CD14-positive monocyte (primary cell): ENCODE results near the gene FOXP1. TPM values are rescaled to one million over a fixed set of nuclear protein-coding genes. Genes with fewer than 3 reads are reported as not detected.

Experiments used
- DNase-seq, 3 donors: peaks; one replicate each; pipeline ENCODE4 v3.0.0-alpha.2; 2011 to 2022
- H2AFZ ChIP-seq: 2 replicates; pipeline ENCODE4 v1.6.0; 2012; ENCODE audit warnings: mild to moderate bottlenecking, low read depth, low read length, inconsistent platforms; ENCODE audit not compliant: insufficient read depth, poor library complexity, severe bottlenecking
- H3K27ac ChIP-seq, 2 donors: 1 replicate in 1 of 2; 2 replicates in 1 of 2; pipeline ENCODE4 v1.5.1; 2012 to 2013; ENCODE audit warnings: low read length in 2 of 2, control low read depth in 1 of 2, inconsistent platforms in 1 of 2, low read depth in 1 of 2, mild to moderate bottlenecking in 1 of 2
- H3K27me3 ChIP-seq, 2 donors: one replicate each; pipeline versions ENCODE4 v1.6.0 to v1.6.1; 2011 to 2013; ENCODE audit warnings: low read length in 2 of 2; ENCODE audit not compliant: control insufficient read depth in 2 of 2, insufficient read depth in 2 of 2
- H3K36me3 ChIP-seq, 2 donors: replicated peaks in 1 of 2; 1 replicate in 1 of 2; 2 replicates in 1 of 2; pipeline versions ENCODE4 v1.5.1 to v1.6.1; 2012 to 2013; ENCODE audit warnings: low read length in 2 of 2, control low read depth in 1 of 2, inconsistent platforms in 1 of 2, mild to moderate bottlenecking in 1 of 2; ENCODE audit not compliant: insufficient read depth in 2 of 2, control insufficient read depth in 1 of 2
- H3K4me1 ChIP-seq, 2 donors: 1 replicate in 1 of 2; 2 replicates in 1 of 2; pipeline versions ENCODE4 v1.5.1 to v1.6.1; 2012 to 2013; ENCODE audit warnings: low read length in 2 of 2, control low read depth in 1 of 2, inconsistent platforms in 1 of 2, mild to moderate bottlenecking in 1 of 2, moderate library complexity in 1 of 2; ENCODE audit not compliant: insufficient read depth in 2 of 2, control insufficient read depth in 1 of 2
- H3K4me2 ChIP-seq: replicated peaks from 2 replicates; pipeline ENCODE3; 2012; ENCODE audit warnings: low read length, moderate library complexity, mild to moderate bottlenecking; ENCODE audit not compliant: poor library complexity, severe bottlenecking; ENCODE audit errors: extremely low read depth
- H3K4me3 ChIP-seq, 3 experiments: fragments of 200-600 bp in 1 of 3; sonication (generic) in 1 of 3; replicated peaks in 1 of 3; 1 replicate in 2 of 3; 2 replicates in 1 of 3; pipeline ENCODE4 v1.5.1; 2011 to 2013; ENCODE audit warnings: low read length in 3 of 3, mild to moderate bottlenecking in 3 of 3, control low read depth in 2 of 3, low read depth in 2 of 3, inconsistent platforms in 1 of 3, moderate library complexity in 1 of 3
- H3K79me2 ChIP-seq: 2 replicates; pipeline ENCODE4 v1.6.0; 2012; ENCODE audit warnings: mild to moderate bottlenecking, control low read depth, inconsistent platforms, low read length, moderate library complexity; ENCODE audit not compliant: insufficient read depth
- H3K9ac ChIP-seq: 2 replicates; pipeline ENCODE4 v1.6.0; 2017; ENCODE audit warnings: low read length, mild to moderate bottlenecking; ENCODE audit not compliant: insufficient read depth, poor library complexity, severe bottlenecking
- H3K9me3 ChIP-seq, 2 donors: replicated peaks in 1 of 2; 1 replicate in 1 of 2; 2 replicates in 1 of 2; pipeline versions ENCODE4 v1.5.1 to v1.6.1; 2012 to 2013; ENCODE audit warnings: low read length in 2 of 2, control low read depth in 1 of 2; ENCODE audit not compliant: control insufficient read depth in 1 of 2, insufficient read depth in 1 of 2
- H4K20me1 ChIP-seq: 2 replicates; pipeline ENCODE4 v1.6.0; 2012; ENCODE audit warnings: mild to moderate bottlenecking, low read length, control low read depth, moderate library complexity; ENCODE audit not compliant: insufficient read depth
- H3K27ac Mint-ChIP-seq, 7 donors: one replicate each; pipeline ENCODE4 v1.8.0; 2020; ENCODE audit warnings: mild to moderate bottlenecking in 7 of 7, mixed read lengths in 7 of 7, moderate library complexity in 6 of 7, inconsistent platforms in 2 of 7
- H3K27me3 Mint-ChIP-seq, 3 donors: one replicate each; pipeline ENCODE4 v1.8.0; 2021 to 2022; ENCODE audit warnings: low read depth in 3 of 3, mild to moderate bottlenecking in 3 of 3, mixed read lengths in 3 of 3, moderate library complexity in 3 of 3, inconsistent platforms in 1 of 3
- H3K36me3 Mint-ChIP-seq, 2 donors: one replicate each; pipeline ENCODE4 v1.8.0; 2020; ENCODE audit warnings: mixed read lengths in 2 of 2, inconsistent platforms in 1 of 2, mild to moderate bottlenecking in 1 of 2
- H3K4me1 Mint-ChIP-seq: one replicate; pipeline ENCODE4 v1.8.0; 2020; ENCODE audit warnings: mild to moderate bottlenecking, mixed read lengths
- H3K4me3 Mint-ChIP-seq, 2 donors: one replicate each; pipeline ENCODE4 v1.8.0; 2020; ENCODE audit warnings: mild to moderate bottlenecking in 2 of 2, mixed read lengths in 2 of 2, moderate library complexity in 1 of 2
- H3K9me3 Mint-ChIP-seq, 7 donors: one replicate each; pipeline ENCODE4 v1.8.0; 2020 to 2022; ENCODE audit warnings: mixed read lengths in 7 of 7, mild to moderate bottlenecking in 6 of 7, moderate library complexity in 6 of 7, inconsistent platforms in 2 of 7
- CTCF ChIP-seq: fragments of 200-600 bp; IDR thresholded peaks from one replicate; pipeline ENCODE4 v1.8.0; 2022; ENCODE audit warnings: antibody characterized with exemption, mild to moderate bottlenecking
- WGBS: methylation state at CpG from one replicate; pipeline ENCODE4 v1.1.5; 2013; ENCODE audit warnings: missing lambda C conversion rate; ENCODE audit not compliant: insufficient coverage; 5-methylcytosine and 5-hydroxymethylcytosine counted together
- intact Hi-C, 2 donors: fragments of 100-400 bp; cut with micrococcal nuclease; formaldehyde crosslinking; loops; one replicate each; pipeline versions ENCODE4 v1.15.0 to v1.15.1; 2023
- polyA plus RNA-seq, 3 donors: library from polyadenylated mRNA; depleted of rRNA in 1 of 3; unstranded in 2 of 3; stranded (reverse) in 1 of 3; fragments of 300-500 nt in 2 of 3; fragments of >200 nt in 1 of 3; fragmentation: Illumina TruSeq in 2 of 3; gene quantifications; 1 replicate in 2 of 3; 2 replicates in 1 of 3; pipeline ENCODE4 v1.2.3, GENCODE V29; 2012 to 2021

The FOXP1 gene
- polyA plus RNA-seq, 3 donors, result 25.7 to 42.6 (median 27.8) TPM

GRCh38 chr3:71172189-71172588 lies 411.3 kb downstream of the FOXP1 start:
- Histone ChIP-seq H3K27me3 (no peaks in the 10 kb centered on the region), H3K27ac (peak overlapping the region in 1 of 2 donors; percentile 46), H4K20me1 (peaks cover 14% of the 10 kb centered on the region), H2AFZ (no peak overlapping the region), H3K4me2 (no peak overlapping the region), H3K79me2 (no peaks in the 10 kb centered on the region), H3K36me3 (peaks cover 3 to 52% of the 10 kb centered on the region in 2 donors), H3K9ac (no peak overlapping the region), H3K9me3 (no peaks in the 10 kb centered on the region), H3K4me1 (peaks cover 11 to 12% of the 10 kb centered on the region in 2 donors), H3K4me3 (no peak overlapping the region)
- H3K36me3 Mint-ChIP-seq, result peaks cover 30 to 34% of the 10 kb centered on the region in 2 donors
- H3K9me3 Mint-ChIP-seq, result no peaks in the 10 kb centered on the region
- DNase-seq, result no peak
- intact Hi-C loops, result no loop called here
- H3K4me3 Mint-ChIP-seq, result no peak overlapping the region
- WGBS, result 90% methylated on average over 2 of the region's 3 CpGs
- no peak overlapping the region for H3K27ac Mint-ChIP-seq
- H3K27me3 Mint-ChIP-seq, result peaks cover 0 to 1% (median 1%) of the 10 kb centered on the region in 3 donors
- no peak for TF ChIP-seq CTCF
- H3K4me1 Mint-ChIP-seq, result peaks cover 21% of the 10 kb centered on the region

GRCh38 chr3:71171247-71171646 lies 412.3 kb downstream of the FOXP1 start:
- H3K36me3 ChIP-seq, result peaks cover 8 to 53% of the 10 kb centered on the region in 2 donors
- peaks cover 11 to 12% of the 10 kb centered on the region in 2 donors for H3K4me1 ChIP-seq
- TF ChIP-seq CTCF, result no peak
- H4K20me1 ChIP-seq, result peaks cover 12% of the 10 kb centered on the region
- no peak for DNase-seq
- H3K27me3 ChIP-seq, result no peaks in the 10 kb centered on the region
- no peak overlapping the region for H2AFZ ChIP-seq
- H3K36me3 Mint-ChIP-seq, result peaks cover 35 to 37% of the 10 kb centered on the region in 2 donors
- peaks cover 21% of the 10 kb centered on the region for H3K4me1 Mint-ChIP-seq
- no peaks in the 10 kb centered on the region for H3K9me3 ChIP-seq
- peaks cover 0 to 1% (median 1%) of the 10 kb centered on the region in 3 donors for H3K27me3 Mint-ChIP-seq
- H3K79me2 ChIP-seq, result no peaks in the 10 kb centered on the region
- no peak overlapping the region for H3K9ac ChIP-seq
- H3K4me3 Mint-ChIP-seq, result no peak overlapping the region
- intact Hi-C loops, result no loop called here
- no peak overlapping the region for H3K4me2 ChIP-seq
- no peak overlapping the region for H3K4me3 ChIP-seq
- no peaks in the 10 kb centered on the region for H3K9me3 Mint-ChIP-seq
- 100% methylated on average over 7 of the region's 7 CpGs for WGBS
- no peak overlapping the region for H3K27ac ChIP-seq
- H3K27ac Mint-ChIP-seq, result no peak overlapping the region
